Activated T-cell treated with anti-CD3 and anti-CD28 coated beads, Interleukin-2, amount 50 U/mL, for 24 hours (primary cell): ENCODE results near the gene ORC1.
"Not testable (repeated sequence)": the region's sequence is repeated elsewhere in the genome, so short reads cannot be mapped to it uniquely, and the experiment has no call there.

Experiments
- DNase-seq: peaks from one replicate; pipeline ENCODE4 v3.0.0-alpha.2; 2020
- H3K27ac Mint-ChIP-seq: 2 replicates; pipeline ENCODE4 v1.8.0; 2020; ENCODE audit warnings: mild to moderate bottlenecking, mixed read lengths
- H3K27me3 Mint-ChIP-seq: 2 replicates; pipeline ENCODE4 v1.8.0; 2020; ENCODE audit warnings: mixed read lengths
- H3K36me3 Mint-ChIP-seq: 2 replicates; pipeline ENCODE4 v1.8.0; 2020; ENCODE audit warnings: low read depth, mixed read lengths
- H3K4me1 Mint-ChIP-seq: 2 replicates; pipeline ENCODE4 v1.8.0; 2020; ENCODE audit warnings: low read depth, mixed read lengths
- H3K4me3 Mint-ChIP-seq: 2 replicates; pipeline ENCODE4 v1.8.0; 2020; ENCODE audit warnings: mild to moderate bottlenecking, moderate library complexity, mixed read lengths
- H3K9me3 Mint-ChIP-seq: 2 replicates; pipeline ENCODE4 v1.8.0; 2020; ENCODE audit warnings: mixed read lengths

Gene ORC1

DNA sequence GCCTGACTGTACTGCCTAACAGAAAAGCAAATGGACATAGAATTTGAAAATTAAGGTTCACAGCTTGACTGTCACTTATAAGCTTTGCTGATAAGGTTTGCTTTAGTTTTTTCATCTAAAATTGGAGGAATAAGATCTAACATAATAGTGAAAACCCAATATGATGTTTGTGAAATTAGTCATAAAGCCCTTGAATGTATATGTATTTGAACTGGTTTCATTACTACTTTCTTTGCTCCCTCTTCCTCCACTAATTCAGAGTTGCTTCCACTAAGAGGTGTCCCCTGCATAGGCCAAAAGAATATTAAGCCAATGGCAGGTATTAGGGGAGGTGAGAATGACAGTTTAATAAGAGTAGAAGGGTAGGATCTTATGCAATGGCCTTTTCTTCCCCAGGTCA is 10.7 kb upstream of the ORC1 start:
- H3K4me3 Mint-ChIP-seq, result no peak overlapping the region
- H3K9me3 Mint-ChIP-seq, result no peaks in the 10 kb centered on the region
- DNase-seq, result no peak
- H3K27me3 Mint-ChIP-seq, result no peaks in the 10 kb centered on the region
- peak overlapping the region; percentile 61 for H3K27ac Mint-ChIP-seq
- peaks cover 33% of the 10 kb centered on the region for H3K4me1 Mint-ChIP-seq
- peaks cover 95% of the 10 kb centered on the region for H3K36me3 Mint-ChIP-seq

DNA sequence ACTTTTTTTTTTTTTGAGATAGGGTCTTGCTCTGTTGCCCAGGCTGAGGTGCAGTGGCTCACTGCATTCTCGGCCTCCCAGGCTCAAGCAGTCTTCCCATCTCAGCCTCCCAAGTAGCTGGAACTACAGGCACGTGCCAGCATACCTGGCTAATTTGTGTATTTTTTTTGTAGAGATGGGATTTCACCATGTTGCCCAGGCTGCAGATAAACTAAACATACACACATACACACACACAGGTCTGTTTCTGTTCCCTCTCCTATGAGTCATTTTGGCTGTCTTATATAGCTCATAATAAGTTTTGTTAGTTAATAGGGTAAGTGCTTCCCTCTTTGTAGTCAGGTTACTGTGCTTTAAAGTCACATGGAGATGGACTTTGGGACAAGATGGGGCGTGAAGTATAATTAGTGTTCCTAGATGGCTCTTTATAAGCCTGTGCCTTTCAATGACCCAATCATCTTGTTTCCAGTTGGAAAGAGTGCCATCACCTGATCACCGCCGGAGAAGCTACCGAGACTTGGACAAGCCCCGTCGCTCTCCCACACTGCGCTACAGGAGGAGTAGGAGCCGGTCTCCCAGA is 9.3 kb upstream of the ORC1 start:
- H3K9me3 Mint-ChIP-seq, result no peaks in the 10 kb centered on the region
- no peak for DNase-seq
- H3K27ac Mint-ChIP-seq, result peak overlapping the region; percentile 68
- no peak overlapping the region for H3K4me3 Mint-ChIP-seq
- peaks cover 28% of the 10 kb centered on the region for H3K4me1 Mint-ChIP-seq
- H3K27me3 Mint-ChIP-seq, result no peaks in the 10 kb centered on the region
- H3K36me3 Mint-ChIP-seq, result peaks cover 89% of the 10 kb centered on the region

DNA sequence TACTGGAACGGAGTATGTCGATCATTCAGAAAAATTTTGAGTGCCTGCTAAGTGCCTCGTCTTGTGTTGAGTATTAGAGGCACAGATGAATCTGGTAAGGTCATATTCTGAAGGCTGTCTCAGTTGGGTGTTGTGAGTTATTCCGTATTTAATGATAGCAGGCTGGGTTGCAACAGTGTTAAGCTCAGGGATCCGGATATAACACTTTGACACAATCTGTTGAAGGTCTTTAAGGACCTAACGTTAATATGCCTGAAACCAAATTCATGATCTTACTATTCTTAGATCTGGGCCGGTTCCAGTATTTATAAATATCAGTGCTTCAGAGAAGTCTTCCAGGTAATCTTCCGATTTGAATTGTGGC is 734 bp upstream of the ORC1 start:
- Mint-ChIP-seq H3K27ac (peak overlapping the region; percentile 100), H3K4me1 (peaks cover 55% of the 10 kb centered on the region), H3K4me3 (peak overlapping the region; percentile 100), H3K9me3 (no peaks in the 10 kb centered on the region), H3K36me3 (peaks cover 90% of the 10 kb centered on the region), H3K27me3 (no peaks in the 10 kb centered on the region)
- DNase-seq, result no peak

DNA sequence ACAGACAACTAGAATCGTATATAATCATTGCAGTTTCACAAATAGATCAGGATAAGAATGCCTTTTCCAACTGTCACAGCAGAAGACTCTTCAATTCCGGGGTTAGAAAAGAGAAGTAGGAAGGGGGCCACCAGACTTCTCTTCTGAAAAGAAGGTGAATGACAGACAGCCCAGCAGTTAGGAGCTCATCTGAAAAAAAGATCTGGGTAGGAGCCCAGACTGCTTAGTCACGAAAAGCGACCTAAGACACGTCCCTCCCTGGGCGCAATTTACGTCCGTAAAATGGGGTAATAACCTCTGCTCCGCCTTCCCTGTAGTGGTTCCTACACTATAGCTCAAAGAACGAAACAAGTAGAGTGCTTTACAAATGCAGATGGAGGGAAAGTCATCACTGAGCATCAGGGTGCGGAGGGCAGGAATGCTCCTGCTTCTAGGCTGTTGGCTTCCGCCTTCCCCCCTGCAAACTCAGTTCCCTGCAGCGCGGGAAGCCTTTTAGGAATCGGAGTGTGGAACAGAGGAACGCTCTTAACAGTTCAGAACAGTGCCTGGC is 582 bp downstream of the ORC1 start:
- H3K36me3 Mint-ChIP-seq, result peaks cover 96% of the 10 kb centered on the region
- H3K4me3 Mint-ChIP-seq, result peak overlapping the region; percentile 100
- H3K27me3 Mint-ChIP-seq, result no peaks in the 10 kb centered on the region
- peak overlapping the region; percentile 100 for H3K27ac Mint-ChIP-seq
- H3K9me3 Mint-ChIP-seq, result no peaks in the 10 kb centered on the region
- peaks cover 52% of the 10 kb centered on the region for H3K4me1 Mint-ChIP-seq
- no peak for DNase-seq

DNA sequence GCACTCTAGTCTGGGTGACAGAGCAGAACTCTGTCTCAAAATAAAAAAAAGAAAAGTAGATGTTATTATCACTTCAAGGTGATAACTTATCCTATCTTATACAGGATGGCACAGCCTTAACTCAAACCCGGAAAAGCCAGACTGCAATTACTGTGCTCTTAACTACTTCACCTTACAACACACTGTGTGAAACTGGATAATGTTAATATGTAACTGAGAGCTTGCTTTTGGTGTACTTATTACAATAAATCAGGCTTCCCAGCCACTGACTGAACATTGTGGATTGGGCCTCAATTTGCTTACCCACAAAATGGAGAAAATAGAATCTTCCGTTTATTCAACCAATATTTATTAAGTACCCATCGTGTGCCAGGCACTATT is 1.4 kb downstream of the ORC1 start:
- Mint-ChIP-seq H3K4me1 (peaks cover 47% of the 10 kb centered on the region), H3K4me3 (peak overlapping the region; percentile 100), H3K27ac (peak overlapping the region; percentile 100), H3K27me3 (no peaks in the 10 kb centered on the region), H3K9me3 (no peaks in the 10 kb centered on the region), H3K36me3 (peaks cover 94% of the 10 kb centered on the region)
- DNase-seq, result no peak

DNA sequence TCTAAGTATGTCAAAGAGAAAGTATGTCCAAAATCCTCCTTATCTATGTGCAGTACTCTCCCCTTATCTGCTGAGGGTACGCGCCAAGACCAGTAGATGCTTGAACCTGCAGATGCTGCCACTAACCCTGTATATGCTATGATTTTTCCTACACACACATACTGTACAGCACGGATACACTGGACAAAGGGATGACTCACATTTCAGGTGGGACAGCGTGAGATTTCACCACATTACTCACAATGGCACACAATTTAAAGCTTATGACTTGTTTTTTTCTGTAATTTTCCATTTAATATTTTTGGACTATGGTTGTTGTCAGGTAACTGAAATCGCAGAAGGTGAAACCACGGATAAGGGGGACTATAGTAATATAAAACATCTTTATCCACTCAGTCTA is 4.1 kb downstream of the ORC1 start:
- peaks cover 96% of the 10 kb centered on the region for H3K36me3 Mint-ChIP-seq

DNA sequence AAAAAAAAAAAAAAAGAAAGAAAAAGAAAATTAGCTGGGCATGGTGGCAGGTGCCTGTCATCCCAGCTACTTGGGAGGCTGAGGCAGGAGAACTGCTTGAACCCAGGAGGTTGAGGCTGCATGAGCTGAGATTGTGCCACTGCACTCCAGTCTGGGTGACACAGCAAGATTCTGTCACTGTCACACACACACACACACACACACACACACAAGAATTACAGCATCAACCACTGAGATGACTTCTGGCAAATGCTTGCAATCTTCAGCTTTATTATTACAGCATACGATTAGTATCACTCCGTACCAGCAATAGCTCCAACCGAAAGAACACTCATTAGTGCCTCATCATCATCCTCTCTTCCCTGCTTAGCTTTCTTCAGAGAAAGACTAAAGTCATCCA is 4.6 kb downstream of the ORC1 start:
- H3K36me3 Mint-ChIP-seq, result peaks cover 96% of the 10 kb centered on the region
- no peak overlapping the region for H3K27ac Mint-ChIP-seq
- DNase-seq, result no peak
- no peaks in the 10 kb centered on the region for H3K9me3 Mint-ChIP-seq
- H3K4me1 Mint-ChIP-seq, result peaks cover 28% of the 10 kb centered on the region
- no peaks in the 10 kb centered on the region for H3K27me3 Mint-ChIP-seq
- H3K4me3 Mint-ChIP-seq, result no peak overlapping the region

More for the DNA sequence above, 4.1 kb downstream of the ORC1 start:
- Mint-ChIP-seq H3K9me3 (no peaks in the 10 kb centered on the region), H3K27ac (no peak overlapping the region), H3K27me3 (no peaks in the 10 kb centered on the region), H3K4me1 (peaks cover 28% of the 10 kb centered on the region), H3K4me3 (no peak overlapping the region)
- no peak for DNase-seq

DNA sequence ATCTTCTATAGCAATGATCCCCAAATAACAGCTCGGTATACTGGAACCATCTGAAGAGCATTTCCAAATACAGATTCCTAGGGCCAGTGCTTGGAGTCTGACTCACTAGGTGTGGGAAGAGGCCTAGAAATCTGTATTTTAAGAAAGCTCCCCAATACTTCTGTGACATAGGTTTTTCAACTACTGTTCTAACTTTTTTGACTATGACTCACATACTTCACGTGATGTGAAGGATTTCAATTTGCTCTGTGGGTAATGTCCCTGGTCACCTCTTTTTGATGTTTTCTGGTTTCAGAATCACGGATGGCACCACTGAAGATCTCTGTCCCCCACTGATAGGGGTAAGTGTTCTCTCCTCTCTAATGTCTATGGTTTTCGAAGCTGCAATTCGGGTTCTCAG is 11.0 kb downstream of the ORC1 start:
- Mint-ChIP-seq H3K27me3 (no peaks in the 10 kb centered on the region), H3K4me1 (peaks cover 4% of the 10 kb centered on the region), H3K36me3 (peaks cover 100% of the 10 kb centered on the region), H3K4me3 (no peak overlapping the region), H3K27ac (no peak overlapping the region), H3K9me3 (no peaks in the 10 kb centered on the region)
- DNase-seq, result no peak

DNA sequence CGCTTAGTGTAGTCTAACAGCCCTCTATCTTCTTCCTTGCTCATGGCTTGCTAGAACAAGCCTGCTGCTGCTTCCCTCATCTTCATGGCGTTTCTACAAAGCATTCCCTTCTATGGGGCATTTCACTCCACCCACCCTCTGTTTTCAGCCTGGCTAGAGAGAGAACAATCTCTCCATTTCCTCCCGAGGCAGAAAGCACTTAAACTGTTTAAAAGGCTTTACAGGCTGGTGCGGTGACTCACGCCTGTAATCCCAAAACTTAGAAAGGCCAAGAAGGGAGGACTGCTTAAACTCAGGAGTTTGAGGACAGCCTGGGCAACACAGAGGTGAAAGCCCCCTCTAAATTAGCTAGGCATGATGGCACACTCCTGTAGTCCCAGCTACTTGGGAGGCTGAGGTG is 17.8 kb downstream of the ORC1 start:
- Mint-ChIP-seq H3K27me3 (no peaks in the 10 kb centered on the region), H3K4me1 (no peaks in the 10 kb centered on the region), H3K27ac (no peak overlapping the region), H3K9me3 (no peaks in the 10 kb centered on the region), H3K4me3 (no peak overlapping the region), H3K36me3 (peaks cover 98% of the 10 kb centered on the region)
- no peak for DNase-seq

DNA sequence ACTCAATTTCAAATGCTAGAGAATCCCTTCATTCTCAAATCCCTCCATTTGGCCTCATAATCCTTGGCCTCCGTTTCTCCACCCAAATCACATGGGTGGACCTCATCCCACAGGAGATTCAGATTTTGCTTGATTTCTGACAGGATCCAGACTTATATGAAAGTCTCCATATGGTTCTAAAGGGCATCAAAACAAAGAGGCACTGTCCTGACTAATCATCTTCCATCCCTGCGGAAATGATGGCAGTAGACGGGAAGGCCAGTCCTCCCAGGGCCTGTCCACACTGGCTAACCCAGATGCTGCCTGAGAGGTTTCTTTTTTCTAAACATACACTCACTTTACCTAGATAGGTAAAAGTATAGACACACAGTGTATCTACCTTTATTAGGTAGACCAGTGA is 18.8 kb downstream of the ORC1 start:
- no peak overlapping the region for H3K4me3 Mint-ChIP-seq
- H3K27me3 Mint-ChIP-seq, result no peaks in the 10 kb centered on the region
- peaks cover 98% of the 10 kb centered on the region for H3K36me3 Mint-ChIP-seq
- no peaks in the 10 kb centered on the region for H3K4me1 Mint-ChIP-seq
- H3K27ac Mint-ChIP-seq, result no peak overlapping the region
- DNase-seq, result no peak
- H3K9me3 Mint-ChIP-seq, result no peaks in the 10 kb centered on the region

DNA sequence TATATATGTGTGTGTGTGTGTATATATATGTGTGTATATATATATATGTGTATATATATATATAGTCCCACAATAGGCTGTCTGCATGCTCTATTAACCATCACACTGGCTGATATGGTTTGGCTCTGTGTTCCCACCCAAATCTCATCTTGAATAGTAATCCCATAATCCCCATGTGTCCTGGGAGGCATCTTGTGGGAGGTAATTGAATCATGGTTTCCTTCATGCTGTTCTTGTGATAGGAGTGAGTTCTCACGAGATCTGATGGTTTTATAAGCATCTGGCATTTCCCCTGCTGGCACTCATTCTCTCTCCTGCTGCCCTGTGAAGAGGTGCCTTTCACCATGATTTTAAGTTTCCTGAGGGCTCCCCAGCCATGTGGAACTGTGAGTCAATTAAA is 34.4 kb downstream of the ORC1 start:
- not testable (repeated sequence) for H3K27ac Mint-ChIP-seq, H3K9me3 Mint-ChIP-seq, DNase-seq, H3K27me3 Mint-ChIP-seq, H3K4me3 Mint-ChIP-seq
- Mint-ChIP-seq H3K36me3 (peaks cover 49% of the 10 kb centered on the region), H3K4me1 (peaks cover 25% of the 10 kb centered on the region)

DNA sequence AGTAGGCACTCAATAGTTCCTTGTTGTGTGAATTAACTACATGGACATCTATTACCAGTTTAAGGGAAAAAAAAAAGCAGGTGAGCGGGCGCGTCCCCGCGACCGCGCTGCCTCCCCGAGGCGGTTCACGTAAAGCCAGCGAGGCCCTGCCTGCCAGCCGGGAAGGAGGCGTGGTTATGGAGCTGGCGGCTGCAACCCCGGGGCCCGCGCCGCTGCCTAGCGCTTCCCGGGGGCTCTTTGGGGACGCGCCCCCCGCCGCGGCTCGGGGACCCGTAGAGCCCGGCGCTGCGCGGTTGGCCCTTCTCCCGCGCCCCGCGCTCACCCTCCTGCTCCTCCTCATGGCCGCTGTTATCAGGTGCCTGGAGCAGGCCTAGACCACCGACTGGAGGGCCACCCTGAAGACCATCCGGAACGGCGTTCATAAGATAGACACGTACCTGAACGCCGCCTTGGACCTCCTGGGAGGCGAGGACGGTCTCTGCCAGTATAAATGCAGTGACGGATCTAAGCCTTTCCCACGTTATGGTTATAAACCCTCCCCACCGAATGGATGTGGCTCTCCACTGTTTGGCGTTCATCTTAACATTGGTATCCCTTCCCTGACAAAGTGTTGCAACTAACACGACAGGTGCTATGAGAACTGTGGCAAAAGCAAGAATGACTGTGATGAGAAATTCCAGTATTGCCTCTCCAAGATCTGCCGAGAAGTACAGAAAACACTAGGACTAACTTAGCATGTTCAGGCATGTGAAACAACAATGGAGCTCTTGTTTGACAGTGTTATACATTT is 35.6 kb downstream of the ORC1 start:
- H3K27ac Mint-ChIP-seq, result peak overlapping the region; percentile 61
- peaks cover 36% of the 10 kb centered on the region for H3K4me1 Mint-ChIP-seq
- H3K36me3 Mint-ChIP-seq, result peaks cover 44% of the 10 kb centered on the region
- H3K4me3 Mint-ChIP-seq, result peak overlapping the region; percentile 46
- DNase-seq, result peak; percentile 70
- no peaks in the 10 kb centered on the region for H3K27me3 Mint-ChIP-seq
- no peaks in the 10 kb centered on the region for H3K9me3 Mint-ChIP-seq

DNA sequence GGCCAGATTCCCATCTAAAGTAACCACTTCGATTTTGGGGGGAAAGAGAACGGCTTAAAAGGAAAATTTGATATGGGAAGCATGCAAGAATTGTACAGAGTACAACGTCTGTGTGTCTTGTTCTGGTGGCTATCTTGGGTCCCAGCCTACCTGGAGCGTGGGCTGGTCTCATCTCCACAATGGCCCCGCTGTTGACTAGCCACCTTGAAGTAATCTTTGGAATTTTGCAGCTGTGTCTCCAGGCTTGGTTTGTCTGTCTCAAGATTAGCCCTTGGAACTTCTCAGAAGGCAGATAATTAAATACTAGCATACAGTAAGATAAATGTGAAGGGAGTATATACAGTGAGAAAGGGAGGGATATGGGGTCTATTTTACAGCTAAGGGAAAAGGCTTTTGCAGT is 37.0 kb downstream of the ORC1 start:
- no peak for DNase-seq
- H3K36me3 Mint-ChIP-seq, result peaks cover 41% of the 10 kb centered on the region
- no peaks in the 10 kb centered on the region for H3K9me3 Mint-ChIP-seq
- peak overlapping the region; percentile 7 for H3K27ac Mint-ChIP-seq
- peak overlapping the region; percentile 93 for H3K4me3 Mint-ChIP-seq
- H3K27me3 Mint-ChIP-seq, result no peaks in the 10 kb centered on the region
- peaks cover 46% of the 10 kb centered on the region for H3K4me1 Mint-ChIP-seq

DNA sequence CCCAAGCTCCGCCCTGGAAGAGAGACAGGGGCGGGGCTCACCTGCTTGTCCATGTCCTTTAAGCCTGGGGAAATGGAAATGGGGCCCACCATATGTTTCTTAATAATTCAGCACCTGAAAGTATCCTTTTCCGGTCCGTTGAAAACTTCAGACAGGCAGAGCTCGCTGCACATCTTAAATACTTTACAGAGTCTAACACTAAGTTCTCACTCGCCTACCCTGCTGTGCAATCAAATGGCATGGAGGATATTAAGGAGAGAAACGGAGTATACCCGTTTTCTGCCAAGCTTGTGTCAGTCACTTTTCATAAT is 37.8 kb downstream of the ORC1 start:
- Mint-ChIP-seq H3K4me3 (peak overlapping the region; percentile 93), H3K9me3 (no peaks in the 10 kb centered on the region), H3K36me3 (peaks cover 45% of the 10 kb centered on the region), H3K4me1 (peaks cover 52% of the 10 kb centered on the region), H3K27ac (peak overlapping the region; percentile 96), H3K27me3 (no peaks in the 10 kb centered on the region)
- DNase-seq, result no peak

DNA sequence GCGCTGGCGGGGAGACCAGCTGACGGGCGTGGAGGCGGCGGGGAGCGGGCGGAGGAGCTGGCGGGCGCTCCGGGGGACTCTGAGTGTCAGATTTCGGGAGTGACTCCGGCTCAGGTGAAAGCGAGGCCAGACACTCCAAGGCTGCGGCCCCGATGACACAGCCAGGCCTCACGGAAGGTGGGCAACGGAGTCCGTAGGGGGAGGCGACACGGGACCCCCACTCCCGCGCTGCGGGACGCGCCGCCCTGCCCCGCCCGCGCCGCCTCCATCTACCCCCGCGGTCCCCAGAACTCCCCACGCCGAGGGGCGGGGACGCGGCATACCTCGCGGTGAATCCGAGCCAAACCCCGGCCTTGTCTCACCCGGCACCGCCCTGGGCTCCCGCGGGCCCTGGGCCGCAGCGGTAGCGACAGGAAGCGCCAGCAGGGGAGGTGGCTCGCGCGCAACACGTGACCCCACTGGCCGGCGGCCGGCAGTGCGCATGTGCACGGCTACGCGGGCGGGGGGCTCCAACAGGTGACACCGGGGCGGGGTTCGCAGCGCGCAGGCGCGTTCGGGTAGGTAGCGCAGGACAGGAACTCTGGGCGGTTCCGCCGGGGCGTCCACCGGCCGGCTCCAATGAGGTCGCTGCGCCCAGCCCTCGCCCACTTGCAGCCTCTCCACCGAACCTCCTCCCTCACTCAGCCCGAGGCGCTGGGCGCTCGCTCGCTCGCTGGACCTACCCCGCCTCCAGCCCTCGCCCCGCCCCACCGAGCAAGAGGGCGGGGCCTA is 38.3 kb downstream of the ORC1 start, which contains the start of gene CC2D1B:
TSS of gene CC2D1B (minus strand) at position 460 of the 771 bp plus-strand sequence. CDS start 1,585 bp downstream, outside the sequence.
- peak within 1 kb of the TSS; percentile 93 for H3K4me3 Mint-ChIP-seq
- peak within 1 kb of the TSS; percentile 96 for H3K27ac Mint-ChIP-seq
- H3K36me3 Mint-ChIP-seq, result peaks cover 45% of the 10 kb centered on the region
- DNase-seq, result peak; percentile 100
- H3K27me3 Mint-ChIP-seq, result no peaks in the 10 kb centered on the region
- peaks cover 52% of the 10 kb centered on the region for H3K4me1 Mint-ChIP-seq
- no peaks in the 10 kb centered on the region for H3K9me3 Mint-ChIP-seq
